Progenitor cell of endocrine pancreas (in vitro differentiated cells): ENCODE results near the gene SOHLH1. TPM values are rescaled to one million over a fixed set of nuclear protein-coding genes. Genes with fewer than 3 reads are reported as not detected.

Experiments used
- DNase-seq: peaks from one replicate; pipeline ENCODE4 v3.0.0; 2021; ENCODE audit warnings: low spot score; ENCODE audit not compliant: unreplicated experiment
- H3K27ac Mint-ChIP-seq: 2 replicates; pipeline ENCODE4 v1.8.0; 2021; ENCODE audit warnings: mild to moderate bottlenecking, moderate library complexity, mixed read lengths
- H3K27me3 Mint-ChIP-seq: 2 replicates; pipeline ENCODE4 v1.8.0; 2021; ENCODE audit warnings: mixed read lengths
- H3K36me3 Mint-ChIP-seq: 2 replicates; pipeline ENCODE4 v1.8.0; 2022; ENCODE audit warnings: mixed read lengths; ENCODE audit not compliant: insufficient read depth
- H3K4me1 Mint-ChIP-seq: 2 replicates; pipeline ENCODE4 v1.8.0; 2021; ENCODE audit warnings: low read depth, mixed read lengths
- H3K4me3 Mint-ChIP-seq: 2 replicates; pipeline ENCODE4 v1.8.0; 2021; ENCODE audit warnings: low read depth, mild to moderate bottlenecking, moderate library complexity, mixed read lengths
- H3K9me3 Mint-ChIP-seq: 2 replicates; pipeline ENCODE4 v1.8.0; 2021; ENCODE audit warnings: low read depth, mixed read lengths
- CTCF ChIP-seq: fragments of 200-600 bp; sonication (generic); IDR thresholded peaks from one replicate; pipeline ENCODE4 v1.5.0; 2021; ENCODE audit warnings: antibody characterized with exemption, mild to moderate bottlenecking; ENCODE audit not compliant: unreplicated experiment
- long read RNA-seq: library from polyadenylated mRNA; unstranded; transcript quantifications from one replicate; pipeline ENCODE4 v2.0.0, GENCODE V29; 2020
- total RNA-seq: library from RNA; stranded (reverse); gene quantifications from 2 replicates; pipeline ENCODE4 v1.2.1, GENCODE V29; 2021

SOHLH1 gene, protein sequence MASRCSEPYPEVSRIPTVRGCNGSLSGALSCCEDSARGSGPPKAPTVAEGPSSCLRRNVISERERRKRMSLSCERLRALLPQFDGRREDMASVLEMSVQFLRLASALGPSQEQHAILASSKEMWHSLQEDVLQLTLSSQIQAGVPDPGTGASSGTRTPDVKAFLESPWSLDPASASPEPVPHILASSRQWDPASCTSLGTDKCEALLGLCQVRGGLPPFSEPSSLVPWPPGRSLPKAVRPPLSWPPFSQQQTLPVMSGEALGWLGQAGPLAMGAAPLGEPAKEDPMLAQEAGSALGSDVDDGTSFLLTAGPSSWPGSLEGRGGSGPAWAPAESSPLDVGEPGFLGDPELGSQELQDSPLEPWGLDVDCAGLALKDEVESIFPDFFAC
- total RNA-seq: not detected in 2 replicates
- long read RNA-seq: 0 reads

- Mint-ChIP-seq H3K36me3 (no peaks in the 10 kb centered on the region), H3K27ac (no peak within 1 kb of the TSS), H3K4me3 (no peak within 1 kb of the TSS), H3K9me3 (no peaks in the 10 kb centered on the region), H3K4me1 (no peaks in the 10 kb centered on the region), H3K27me3 (peaks cover 12% of the 10 kb centered on the region)
- TF ChIP-seq CTCF: no peak
- no peak for DNase-seq
Measured at GRCh38 chr9:135699440-135699839, at the start of gene SOHLH1. TSS of gene SOHLH1 (minus strand) at chr9:135699481. CDS start at chr9:135699467, 14 bp downstream.

GRCh38 chr9:135748676-135749075 lies 49.4 kb upstream of the SOHLH1 start:
- no peak overlapping the region for H3K4me3 Mint-ChIP-seq
- no peak for DNase-seq
- TF ChIP-seq CTCF: no peak
- H3K27me3 Mint-ChIP-seq: peaks cover 5% of the 10 kb centered on the region
- no peak overlapping the region for H3K27ac Mint-ChIP-seq
- H3K4me1 Mint-ChIP-seq: no peaks in the 10 kb centered on the region
- no peaks in the 10 kb centered on the region for H3K9me3 Mint-ChIP-seq
- H3K36me3 Mint-ChIP-seq: no peaks in the 10 kb centered on the region

DNA sequence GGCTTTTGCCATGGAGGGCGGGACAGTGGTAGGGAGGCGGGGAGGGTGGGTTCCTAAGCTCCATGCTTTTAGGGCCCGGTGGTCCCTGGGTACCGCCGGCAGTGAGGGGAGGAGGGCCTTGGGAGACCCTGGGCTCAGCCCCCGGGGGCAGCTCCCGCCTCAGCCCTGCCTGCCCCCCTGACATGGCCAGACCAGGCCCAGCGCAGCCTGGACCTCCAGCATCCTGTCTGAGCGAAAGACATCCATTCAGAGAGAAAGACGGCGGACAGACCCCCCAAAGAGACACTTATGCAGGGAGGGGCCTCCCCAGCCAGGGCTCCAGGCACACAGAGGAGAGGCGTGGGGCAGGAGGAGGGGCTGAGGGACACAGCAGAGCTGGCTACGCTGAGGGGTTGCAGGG lies 48.0 kb upstream of the SOHLH1 start:
- no peak for DNase-seq
- Mint-ChIP-seq H3K27me3 (peaks cover 5% of the 10 kb centered on the region), H3K4me1 (no peaks in the 10 kb centered on the region), H3K36me3 (no peaks in the 10 kb centered on the region), H3K9me3 (no peaks in the 10 kb centered on the region), H3K4me3 (no peak overlapping the region), H3K27ac (no peak overlapping the region)
- no peak for TF ChIP-seq CTCF

DNA sequence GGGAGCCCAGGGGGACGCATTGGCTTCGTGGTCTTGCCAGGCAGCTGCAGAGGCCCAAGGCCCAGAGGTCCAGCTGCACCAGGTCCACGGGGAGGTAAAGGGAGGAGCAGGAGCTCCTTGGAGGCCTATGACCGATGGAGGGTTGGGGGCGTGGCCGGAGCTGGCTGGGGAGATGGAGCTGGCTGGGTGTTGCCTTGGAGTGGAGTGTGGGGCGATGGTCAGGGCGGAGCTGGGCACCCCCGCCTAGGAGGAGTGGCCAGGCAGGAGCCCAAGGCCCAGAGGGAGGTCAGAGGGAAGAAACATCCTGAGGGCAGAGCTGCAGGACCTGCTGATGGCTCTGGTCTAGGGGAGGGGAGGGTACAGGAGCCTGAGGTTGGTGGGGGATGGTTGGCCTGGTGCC lies 47.3 kb upstream of the SOHLH1 start:
- H3K27ac Mint-ChIP-seq: no peak overlapping the region
- H3K9me3 Mint-ChIP-seq: no peaks in the 10 kb centered on the region
- H3K4me3 Mint-ChIP-seq: no peak overlapping the region
- no peak for TF ChIP-seq CTCF
- peaks cover under 1% of the 10 kb centered on the region for H3K27me3 Mint-ChIP-seq
- DNase-seq: no peak
- no peaks in the 10 kb centered on the region for H3K4me1 Mint-ChIP-seq
- no peaks in the 10 kb centered on the region for H3K36me3 Mint-ChIP-seq

DNA sequence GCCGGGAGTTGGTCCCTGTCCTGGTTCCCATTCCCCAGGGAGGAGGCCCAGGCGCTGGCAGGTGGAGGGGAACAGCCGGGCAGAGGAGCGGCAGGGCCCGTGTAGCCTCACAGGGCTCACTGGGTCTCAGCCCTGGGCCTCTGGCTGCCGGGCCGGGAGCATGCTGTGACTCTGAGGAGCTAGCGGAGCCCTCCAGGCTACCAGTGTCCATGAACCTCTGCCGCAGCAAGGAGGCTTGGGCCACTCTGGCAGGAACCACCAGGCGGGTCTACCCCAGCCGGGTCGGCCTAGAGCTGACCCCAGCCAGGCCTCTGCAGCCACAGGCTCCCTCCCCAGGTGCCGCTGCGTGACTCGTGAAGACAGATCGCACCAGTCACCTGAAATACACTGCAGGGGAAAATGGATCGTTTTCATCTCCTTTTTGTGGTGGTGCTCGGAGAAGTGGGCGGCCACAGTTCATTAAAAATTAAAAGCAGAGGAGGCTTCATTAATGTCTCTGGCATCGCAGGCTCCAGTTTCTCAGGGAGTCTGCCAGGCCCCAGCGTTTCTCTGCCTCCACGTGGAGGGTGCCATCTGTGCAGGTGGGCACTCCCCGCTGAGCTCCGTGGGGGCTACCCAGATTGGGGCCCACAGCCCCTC lies 46.5 kb upstream of the SOHLH1 start:
- Mint-ChIP-seq H3K9me3 (no peaks in the 10 kb centered on the region), H3K4me1 (no peaks in the 10 kb centered on the region)
- no peak for DNase-seq

More for the DNA sequence above, 46.5 kb upstream of the SOHLH1 start:
- no peak overlapping the region for H3K27ac Mint-ChIP-seq
- no peak for TF ChIP-seq CTCF
- no peaks in the 10 kb centered on the region for H3K27me3 Mint-ChIP-seq
- no peak overlapping the region for H3K4me3 Mint-ChIP-seq
- H3K36me3 Mint-ChIP-seq: no peaks in the 10 kb centered on the region
